ENCODE results near the gene COPE. TPM values are rescaled to one million over a fixed set of nuclear protein-coding genes. Genes with fewer than 3 reads are reported as not detected.

Gene COPE
- polyA plus RNA-seq, 1 experiment, result 170 TPM

DNA sequence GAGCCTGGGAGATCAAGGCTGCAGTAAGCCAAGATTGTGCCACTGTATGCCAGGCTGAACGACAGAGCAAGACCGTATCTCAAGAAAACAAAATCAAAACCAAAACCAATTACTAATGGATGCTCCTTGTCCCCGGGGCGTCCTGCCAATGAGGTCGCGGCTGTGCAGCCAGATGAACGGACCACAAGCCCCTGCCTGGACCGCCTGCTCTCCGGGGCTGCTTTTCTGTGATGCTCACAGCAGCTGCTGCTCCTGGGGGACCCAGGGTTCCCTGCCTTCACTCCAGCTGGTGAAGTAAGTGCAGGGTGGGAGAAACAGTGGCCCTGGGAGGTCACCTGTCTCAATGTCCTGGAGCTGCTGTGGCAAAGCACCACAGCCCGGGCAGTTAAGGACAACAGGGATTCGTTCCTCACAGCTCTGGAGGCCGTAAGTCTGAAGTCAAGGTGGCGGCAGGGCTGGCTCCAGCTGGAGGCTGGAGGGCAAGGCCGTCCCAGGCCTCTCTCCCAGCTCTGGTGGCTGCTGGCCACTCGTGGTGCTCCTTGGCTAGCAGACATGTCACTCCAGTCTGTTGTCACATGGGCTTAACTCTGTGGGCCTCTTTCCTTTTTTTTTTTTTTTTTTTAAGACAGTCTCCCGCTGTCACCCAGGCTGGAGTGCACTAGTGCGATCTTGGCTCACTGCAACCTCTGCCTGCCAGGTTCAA is 10.1 kb downstream of the COPE start:
- H3K27ac ChIP-seq (ENCODE audit: low read depth, low read length), result no peak overlapping the region
- no peak overlapping the region for H3K4me3 ChIP-seq (ENCODE audit: low read depth, low read length)
- CTCF ChIA-PET, result no interaction called here
- TF ChIP-seq, protein P1, sequence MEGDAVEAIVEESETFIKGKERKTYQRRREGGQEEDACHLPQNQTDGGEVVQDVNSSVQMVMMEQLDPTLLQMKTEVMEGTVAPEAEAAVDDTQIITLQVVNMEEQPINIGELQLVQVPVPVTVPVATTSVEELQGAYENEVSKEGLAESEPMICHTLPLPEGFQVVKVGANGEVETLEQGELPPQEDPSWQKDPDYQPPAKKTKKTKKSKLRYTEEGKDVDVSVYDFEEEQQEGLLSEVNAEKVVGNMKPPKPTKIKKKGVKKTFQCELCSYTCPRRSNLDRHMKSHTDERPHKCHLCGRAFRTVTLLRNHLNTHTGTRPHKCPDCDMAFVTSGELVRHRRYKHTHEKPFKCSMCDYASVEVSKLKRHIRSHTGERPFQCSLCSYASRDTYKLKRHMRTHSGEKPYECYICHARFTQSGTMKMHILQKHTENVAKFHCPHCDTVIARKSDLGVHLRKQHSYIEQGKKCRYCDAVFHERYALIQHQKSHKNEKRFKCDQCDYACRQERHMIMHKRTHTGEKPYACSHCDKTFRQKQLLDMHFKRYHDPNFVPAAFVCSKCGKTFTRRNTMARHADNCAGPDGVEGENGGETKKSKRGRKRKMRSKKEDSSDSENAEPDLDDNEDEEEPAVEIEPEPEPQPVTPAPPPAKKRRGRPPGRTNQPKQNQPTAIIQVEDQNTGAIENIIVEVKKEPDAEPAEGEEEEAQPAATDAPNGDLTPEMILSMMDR (IDR thresholded peaks at IDR 0.05; ENCODE audit: low read depth, low read length), result no peak
- no peaks in the 10 kb centered on the region; the same call in 1 of the 2 replicates for H3K9me3 ChIP-seq (ENCODE audit: control insufficient read depth, insufficient read depth, low read length)
- DNase-seq (ENCODE audit: low read depth, low spot score), result no peak
- POLR2A ChIA-PET, result interaction anchor here (0.7 kb wide), 1 partner anchor 69 kb away, joined by 7 read pairs; no protein-coding TSS in a partner anchor
- H3K27me3 ChIP-seq (ENCODE audit: control insufficient read depth, insufficient read depth, low read length), result no peaks in the 10 kb centered on the region

DNA sequence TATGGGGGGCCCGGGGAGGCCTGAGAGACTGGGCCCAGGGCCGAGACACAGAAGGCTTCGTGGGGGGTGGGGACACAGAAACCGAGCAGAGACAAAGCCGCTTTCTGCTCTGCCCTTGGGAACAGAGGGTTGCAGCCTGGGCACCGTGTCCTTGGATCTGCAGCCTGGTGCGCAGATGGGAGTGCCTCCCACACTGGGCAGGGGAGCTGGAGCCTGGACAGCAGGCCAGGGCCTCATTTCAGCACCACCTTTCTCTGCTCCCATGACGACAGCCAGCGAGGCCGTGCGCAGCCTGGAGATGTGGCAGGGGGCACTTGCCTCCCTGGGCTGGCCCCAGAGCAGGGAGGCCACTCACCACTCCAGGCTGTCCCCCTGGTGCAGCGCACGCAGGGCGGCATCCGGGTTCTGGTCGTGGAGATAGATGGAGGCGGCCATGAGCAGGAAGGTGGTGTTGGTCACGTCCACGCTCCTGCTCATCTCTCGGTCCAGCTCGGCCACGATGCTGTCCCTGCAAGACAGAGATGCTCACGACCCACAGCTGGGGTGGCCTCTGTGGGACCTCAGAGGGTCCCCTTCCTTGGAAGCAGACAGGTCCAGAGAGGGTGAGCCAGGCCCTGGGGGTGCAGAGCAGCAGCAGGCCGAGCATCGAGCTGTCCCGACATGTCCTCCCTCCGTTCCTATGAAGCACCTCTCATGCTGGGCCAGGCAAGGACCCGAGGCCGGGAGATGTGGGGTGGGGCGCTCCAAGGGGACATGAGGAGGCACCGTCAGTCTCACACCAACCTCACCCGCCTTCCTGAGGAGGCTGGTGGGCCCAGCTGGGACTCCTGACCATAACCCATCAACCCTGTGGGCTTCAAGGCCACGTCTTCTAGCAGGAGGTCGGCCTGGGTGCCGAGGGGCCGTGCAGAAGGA is 12.3 kb downstream of the COPE start:
- DNase-seq (ENCODE audit: low read depth, low spot score), result no peak
- TF ChIP-seq, protein P1 (IDR thresholded peaks at IDR 0.05; ENCODE audit: low read depth, low read length), result no peak
- no peaks in the 10 kb centered on the region for H3K27me3 ChIP-seq (ENCODE audit: control insufficient read depth, insufficient read depth, low read length)
- H3K27ac ChIP-seq (ENCODE audit: low read depth, low read length), result no peak overlapping the region
- ChIA-PET CTCF (no interaction called here), POLR2A (interaction anchor here (0.9 to 1.3 kb wide), 2 partner anchors 12 to 13 kb away, joined by 3 to 5 read pairs; partner anchors contain the start of genes COPE and DDX49)
- H3K9me3 ChIP-seq (ENCODE audit: control insufficient read depth, insufficient read depth, low read length), result no peaks in the 10 kb centered on the region; the same call in 1 of the 2 replicates
- no peak overlapping the region for H3K4me3 ChIP-seq (ENCODE audit: low read depth, low read length)

DNA sequence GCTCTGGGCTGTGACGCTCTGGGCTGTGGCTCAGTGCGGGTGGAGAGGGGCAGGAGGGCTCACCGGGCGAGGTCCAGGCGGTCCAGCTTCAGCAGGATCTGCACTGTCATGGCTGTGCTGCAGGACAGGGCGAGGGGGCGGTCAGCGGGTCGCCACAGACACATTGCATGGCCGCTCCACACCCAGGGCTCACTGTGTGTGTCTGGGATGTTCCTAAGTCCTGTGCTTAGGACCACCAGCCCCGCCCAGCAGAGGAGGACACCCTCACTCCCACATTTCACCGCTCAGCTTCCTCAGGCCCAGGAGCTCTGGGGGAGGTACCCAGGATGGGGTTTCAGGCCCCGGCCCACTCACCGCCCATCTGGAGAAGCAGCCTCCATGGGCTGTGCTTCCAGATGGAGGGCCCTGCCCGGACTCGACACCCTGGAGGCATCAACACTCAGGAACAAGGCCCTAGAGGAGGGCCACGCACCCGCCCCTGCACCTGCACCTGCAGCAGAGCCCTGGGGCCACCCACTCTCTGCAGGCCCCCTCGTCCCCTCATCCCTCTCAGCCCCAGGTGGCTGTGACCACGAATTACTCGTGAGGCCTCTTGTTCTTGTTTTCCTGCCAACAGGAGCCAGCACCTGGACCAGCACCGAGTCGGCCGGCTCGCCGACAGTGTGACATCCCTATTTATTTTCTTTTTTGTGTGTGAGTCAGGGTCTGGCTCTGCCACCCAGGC is 13.5 kb downstream of the COPE start:
- no peak overlapping the region for H3K27ac ChIP-seq (ENCODE audit: low read depth, low read length)
- no peak overlapping the region for H3K4me3 ChIP-seq (ENCODE audit: low read depth, low read length)
- no peak for DNase-seq (ENCODE audit: low read depth, low spot score)
- POLR2A ChIA-PET, result interaction anchor here (0.6 to 0.9 kb wide), 2 partner anchors 14 to 111 kb away, joined by 3 read pairs; partner anchors contain the start of genes COPE and DDX49
- no peaks in the 10 kb centered on the region for H3K27me3 ChIP-seq (ENCODE audit: control insufficient read depth, insufficient read depth, low read length)
- TF ChIP-seq, protein P1 (IDR thresholded peaks at IDR 0.05; ENCODE audit: low read depth, low read length), result no peak
- CTCF ChIA-PET, result no interaction called here
- peaks cover 3% of the 10 kb centered on the region; the same call in 1 of the 2 replicates for H3K9me3 ChIP-seq (ENCODE audit: control insufficient read depth, insufficient read depth, low read length)

DNA sequence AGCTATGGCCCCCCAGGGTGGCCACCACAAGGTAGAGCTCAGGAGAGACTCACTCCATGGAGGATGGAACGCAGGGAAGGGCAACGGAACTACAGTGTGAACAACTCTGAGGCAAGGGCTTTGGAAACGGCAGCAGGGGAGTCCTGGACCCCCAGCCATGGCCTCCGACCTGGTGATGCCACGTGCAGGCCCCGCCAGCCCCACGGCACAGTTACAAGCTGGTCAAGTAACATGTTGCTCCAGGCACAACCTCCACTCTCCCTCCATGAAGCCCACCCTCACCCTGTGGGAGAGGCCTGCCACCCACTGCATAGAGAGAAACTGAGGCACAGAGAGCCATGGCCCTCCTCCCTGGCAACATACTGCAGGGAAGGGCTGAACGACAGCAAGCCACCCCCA is 14.1 kb downstream of the COPE start:
- no peak for DNase-seq (ENCODE audit: low read depth, low spot score)
- Histone ChIP-seq H3K9me3 (ENCODE audit: control insufficient read depth, insufficient read depth, low read length) (peaks cover 3% of the 10 kb centered on the region; the same call in 1 of the 2 replicates), H3K27ac (ENCODE audit: low read depth, low read length) (no peak overlapping the region), H3K4me3 (ENCODE audit: low read depth, low read length) (no peak overlapping the region), H3K27me3 (ENCODE audit: control insufficient read depth, insufficient read depth, low read length) (no peaks in the 10 kb centered on the region)
- TF ChIP-seq, protein P1 (IDR thresholded peaks at IDR 0.05; ENCODE audit: low read depth, low read length), result no peak
- ChIA-PET POLR2A (interaction anchor here (0.6 kb wide), 1 partner anchor 110 kb away, joined by 3 read pairs; no protein-coding TSS in a partner anchor), CTCF (no interaction called here)
